ENCODE results near the gene PRKG1.

PRKG1 gene

GRCh38 chr10:52322936-52323335, 1248.6 kb downstream of the PRKG1 start:
- no peak overlapping the region for H3K9ac ChIP-seq (ENCODE audit: low read length)
- H3K4ac ChIP-seq (ENCODE audit: low read depth, low read length): no peak overlapping the region
- no peak overlapping the region for H3K56ac ChIP-seq (ENCODE audit: low read length)
- no peak overlapping the region for H3K4me3 ChIP-seq (ENCODE audit: low read length)
- H3K4me1 ChIP-seq (ENCODE audit: control insufficient read depth, low read depth, low read length): no peaks in the 10 kb centered on the region
- H4K5ac ChIP-seq (ENCODE audit: low read length): no peak overlapping the region
- no peaks in the 10 kb centered on the region for H3K36me3 ChIP-seq (ENCODE audit: control insufficient read depth, insufficient read depth, low read length)
- no peak for DNase-seq
- no peak overlapping the region for H2BK15ac ChIP-seq (replicated peaks; ENCODE audit: low read depth)
- no peak overlapping the region for H3K4me2 ChIP-seq (ENCODE audit: low read length)
- no peaks in the 10 kb centered on the region for H3K27me3 ChIP-seq (ENCODE audit: insufficient read depth, low read length, poor library complexity)
- no peak overlapping the region for H3K23ac ChIP-seq (ENCODE audit: low read length)
- no CpG with 5 or more reads among the region's 1 CpG for WGBS (ENCODE audit: extremely low coverage, insufficient coverage, low lambda C conversion rate)
- H3K79me1 ChIP-seq (ENCODE audit: low read length): no peaks in the 10 kb centered on the region
- no peak overlapping the region for H4K8ac ChIP-seq (ENCODE audit: low read depth, low read length)
- H2AK5ac ChIP-seq (ENCODE audit: low read length): no peak overlapping the region
- H2BK120ac ChIP-seq (ENCODE audit: low read depth, low read length): no peak overlapping the region
- H2BK5ac ChIP-seq (ENCODE audit: low read length): no peak overlapping the region
- no peak overlapping the region for H3K18ac ChIP-seq (ENCODE audit: low read length)
- H3K79me2 ChIP-seq (ENCODE audit: control insufficient read depth, insufficient read depth, low read length): no peaks in the 10 kb centered on the region
- no peak overlapping the region for H3K27ac ChIP-seq (ENCODE audit: low read depth, low read length)

GRCh38 chr10:52326382-52326781, 1252.1 kb downstream of the PRKG1 start:
- Histone ChIP-seq H3K18ac (ENCODE audit: low read length) (no peak overlapping the region), H4K5ac (ENCODE audit: low read length) (no peak overlapping the region), H2BK5ac (ENCODE audit: low read length) (no peak overlapping the region), H3K56ac (ENCODE audit: low read length) (no peak overlapping the region), H3K36me3 (ENCODE audit: control insufficient read depth, insufficient read depth, low read length) (no peaks in the 10 kb centered on the region), H3K79me2 (ENCODE audit: control insufficient read depth, insufficient read depth, low read length) (no peaks in the 10 kb centered on the region), H3K9ac (ENCODE audit: low read length) (no peak overlapping the region), H2BK120ac (ENCODE audit: low read depth, low read length) (no peak overlapping the region), H3K4me2 (ENCODE audit: low read length) (no peak overlapping the region), H2AK5ac (ENCODE audit: low read length) (no peak overlapping the region), H3K27me3 (ENCODE audit: insufficient read depth, low read length, poor library complexity) (no peaks in the 10 kb centered on the region), H3K79me1 (ENCODE audit: low read length) (no peaks in the 10 kb centered on the region), H3K23ac (ENCODE audit: low read length) (no peak overlapping the region), H3K4me1 (ENCODE audit: control insufficient read depth, low read depth, low read length) (no peaks in the 10 kb centered on the region), H4K8ac (ENCODE audit: low read depth, low read length) (no peak overlapping the region), H3K27ac (ENCODE audit: low read depth, low read length) (no peak overlapping the region), H3K4me3 (ENCODE audit: low read length) (no peak overlapping the region), H2BK15ac (replicated peaks; ENCODE audit: low read depth) (no peak overlapping the region), H3K4ac (ENCODE audit: low read depth, low read length) (no peak overlapping the region)
- no CpG with 5 or more reads among the region's 2 CpGs for WGBS (ENCODE audit: extremely low coverage, insufficient coverage, low lambda C conversion rate)
- peak; percentile 23 for DNase-seq

GRCh38 chr10:52331638-52332364, 1257.5 kb downstream of the PRKG1 start:
- no peaks in the 10 kb centered on the region for H3K36me3 ChIP-seq (ENCODE audit: control insufficient read depth, insufficient read depth, low read length)

GRCh38 chr10:52332815-52333214, 1258.5 kb downstream of the PRKG1 start:
- Histone ChIP-seq H3K23ac (ENCODE audit: low read length) (no peak overlapping the region), H3K79me2 (ENCODE audit: control insufficient read depth, insufficient read depth, low read length) (no peaks in the 10 kb centered on the region), H3K56ac (ENCODE audit: low read length) (no peak overlapping the region), H4K8ac (ENCODE audit: low read depth, low read length) (no peak overlapping the region), H3K27ac (ENCODE audit: low read depth, low read length) (no peak overlapping the region), H3K9ac (ENCODE audit: low read length) (no peak overlapping the region), H3K4me3 (ENCODE audit: low read length) (no peak overlapping the region), H3K4me1 (ENCODE audit: control insufficient read depth, low read depth, low read length) (peaks cover 2% of the 10 kb centered on the region), H2BK5ac (ENCODE audit: low read length) (no peak overlapping the region), H2BK15ac (replicated peaks; ENCODE audit: low read depth) (no peak overlapping the region), H3K36me3 (ENCODE audit: control insufficient read depth, insufficient read depth, low read length) (no peaks in the 10 kb centered on the region), H2AK5ac (ENCODE audit: low read length) (no peak overlapping the region), H3K4ac (ENCODE audit: low read depth, low read length) (no peak overlapping the region), H4K5ac (ENCODE audit: low read length) (no peak overlapping the region), H3K79me1 (ENCODE audit: low read length) (no peaks in the 10 kb centered on the region), H3K18ac (ENCODE audit: low read length) (no peak overlapping the region), H2BK120ac (ENCODE audit: low read depth, low read length) (no peak overlapping the region), H3K4me2 (ENCODE audit: low read length) (no peak overlapping the region), H3K27me3 (ENCODE audit: insufficient read depth, low read length, poor library complexity) (no peaks in the 10 kb centered on the region)
- DNase-seq: no peak
- no CpG with 5 or more reads among the region's 5 CpGs for WGBS (ENCODE audit: extremely low coverage, insufficient coverage, low lambda C conversion rate)

More at GRCh38 chr10:52331638-52332364, 1257.5 kb downstream of the PRKG1 start:
- Histone ChIP-seq H3K18ac (ENCODE audit: low read length) (no peak overlapping the region), H2BK5ac (ENCODE audit: low read length) (no peak overlapping the region), H3K27me3 (ENCODE audit: insufficient read depth, low read length, poor library complexity) (no peaks in the 10 kb centered on the region), H2BK120ac (ENCODE audit: low read depth, low read length) (no peak overlapping the region), H3K9ac (ENCODE audit: low read length) (no peak overlapping the region), H2BK15ac (replicated peaks; ENCODE audit: low read depth) (no peak overlapping the region), H2AK5ac (ENCODE audit: low read length) (no peak overlapping the region), H3K79me1 (ENCODE audit: low read length) (no peaks in the 10 kb centered on the region), H3K4me3 (ENCODE audit: low read length) (no peak overlapping the region), H3K4me1 (ENCODE audit: control insufficient read depth, low read depth, low read length) (peaks cover 2% of the 10 kb centered on the region), H3K4me2 (ENCODE audit: low read length) (no peak overlapping the region), H4K8ac (ENCODE audit: low read depth, low read length) (no peak overlapping the region), H3K27ac (ENCODE audit: low read depth, low read length) (no peak overlapping the region), H4K5ac (ENCODE audit: low read length) (no peak overlapping the region), H3K56ac (ENCODE audit: low read length) (no peak overlapping the region), H3K23ac (ENCODE audit: low read length) (no peak overlapping the region), H3K79me2 (ENCODE audit: control insufficient read depth, insufficient read depth, low read length) (no peaks in the 10 kb centered on the region), H3K4ac (ENCODE audit: low read depth, low read length) (no peak overlapping the region)
- no CpG with 5 or more reads among the region's 3 CpGs for WGBS (ENCODE audit: extremely low coverage, insufficient coverage, low lambda C conversion rate)
- DNase-seq: no peak

GRCh38 chr10:52334595-52334994, 1260.3 kb downstream of the PRKG1 start:
- Histone ChIP-seq H3K56ac (ENCODE audit: low read length) (no peak overlapping the region), H2BK120ac (ENCODE audit: low read depth, low read length) (no peak overlapping the region), H3K18ac (ENCODE audit: low read length) (no peak overlapping the region), H2BK15ac (replicated peaks; ENCODE audit: low read depth) (no peak overlapping the region), H4K8ac (ENCODE audit: low read depth, low read length) (no peak overlapping the region), H3K27ac (ENCODE audit: low read depth, low read length) (no peak overlapping the region), H3K27me3 (ENCODE audit: insufficient read depth, low read length, poor library complexity) (no peaks in the 10 kb centered on the region), H3K79me1 (ENCODE audit: low read length) (no peaks in the 10 kb centered on the region), H3K4ac (ENCODE audit: low read depth, low read length) (no peak overlapping the region), H3K4me3 (ENCODE audit: low read length) (no peak overlapping the region), H4K5ac (ENCODE audit: low read length) (no peak overlapping the region), H2AK5ac (ENCODE audit: low read length) (no peak overlapping the region), H3K4me1 (ENCODE audit: control insufficient read depth, low read depth, low read length) (peaks cover 2% of the 10 kb centered on the region), H3K4me2 (ENCODE audit: low read length) (no peak overlapping the region), H3K23ac (ENCODE audit: low read length) (no peak overlapping the region), H2BK5ac (ENCODE audit: low read length) (no peak overlapping the region), H3K79me2 (ENCODE audit: control insufficient read depth, insufficient read depth, low read length) (no peaks in the 10 kb centered on the region), H3K9ac (ENCODE audit: low read length) (no peak overlapping the region), H3K36me3 (ENCODE audit: control insufficient read depth, insufficient read depth, low read length) (no peaks in the 10 kb centered on the region)
- WGBS (ENCODE audit: extremely low coverage, insufficient coverage, low lambda C conversion rate): no CpG with 5 or more reads among the region's 1 CpG
- DNase-seq: peak; percentile 42

GRCh38 chr10:52335665-52336064, 1261.4 kb downstream of the PRKG1 start:
- Histone ChIP-seq H3K27me3 (ENCODE audit: insufficient read depth, low read length, poor library complexity) (no peaks in the 10 kb centered on the region), H3K4me1 (ENCODE audit: control insufficient read depth, low read depth, low read length) (peaks cover 2% of the 10 kb centered on the region), H4K8ac (ENCODE audit: low read depth, low read length) (no peak overlapping the region), H3K27ac (ENCODE audit: low read depth, low read length) (no peak overlapping the region), H3K4ac (ENCODE audit: low read depth, low read length) (no peak overlapping the region), H2AK5ac (ENCODE audit: low read length) (no peak overlapping the region), H2BK5ac (ENCODE audit: low read length) (no peak overlapping the region), H2BK120ac (ENCODE audit: low read depth, low read length) (no peak overlapping the region), H3K79me2 (ENCODE audit: control insufficient read depth, insufficient read depth, low read length) (no peaks in the 10 kb centered on the region), H3K4me2 (ENCODE audit: low read length) (no peak overlapping the region), H3K4me3 (ENCODE audit: low read length) (no peak overlapping the region), H4K5ac (ENCODE audit: low read length) (no peak overlapping the region), H3K36me3 (ENCODE audit: control insufficient read depth, insufficient read depth, low read length) (no peaks in the 10 kb centered on the region), H3K23ac (ENCODE audit: low read length) (no peak overlapping the region), H2BK15ac (replicated peaks; ENCODE audit: low read depth) (no peak overlapping the region), H3K79me1 (ENCODE audit: low read length) (no peaks in the 10 kb centered on the region), H3K9ac (ENCODE audit: low read length) (no peak overlapping the region), H3K18ac (ENCODE audit: low read length) (no peak overlapping the region), H3K56ac (ENCODE audit: low read length) (no peak overlapping the region)
- WGBS (ENCODE audit: extremely low coverage, insufficient coverage, low lambda C conversion rate): no CpG with 5 or more reads among the region's 1 CpG
- no peak for DNase-seq
